NCI-H1417 treated with DMSO at 0.1 percent for 48 hours (cell line): ENCODE data around the gene NDUFS6.
"Not testable (repeated sequence)": the region's sequence is repeated elsewhere in the genome, so short reads cannot be mapped to it uniquely, and the experiment has no call there.

Source experiments
- DNase-seq: peaks from one replicate; lab custom pipeline; 2025; lab: John Stamatoyannopoulos, UW

NDUFS6 gene

GRCh38 chr5:1798589-1798988, 2.6 kb upstream of the NDUFS6 start:
- DNase-seq, result not testable (repeated sequence)

GRCh38 chr5:1799110-1799601, 2.1 kb upstream of the NDUFS6 start:
- no peak for DNase-seq

GRCh38 chr5:1799602-1800471, 1.4 kb upstream of the NDUFS6 start, which contains the start of gene MRPL36:
Gene MRPL36, minus strand, starts transcription at chr5:1799837. Its CDS starts 902 bp downstream, at chr5:1798935.
- DNase-seq, result peak; percentile 84

GRCh38 chr5:1800472-1801221, 560 bp upstream of the NDUFS6 start:
- no peak for DNase-seq

- DNase-seq, result no peak
Observed at GRCh38 chr5:1801967-1802295, 724 bp downstream of the NDUFS6 start.

- no peak for DNase-seq
Observed at GRCh38 chr5:1803192-1803591, 2.0 kb downstream of the NDUFS6 start.

GRCh38 chr5:1804001-1804690, 2.9 kb downstream of the NDUFS6 start:
- DNase-seq, result no peak

GRCh38 chr5:1805326-1805725, 4.1 kb downstream of the NDUFS6 start:
- DNase-seq, result no peak

GRCh38 chr5:1805736-1806135, 4.5 kb downstream of the NDUFS6 start:
- no peak for DNase-seq

GRCh38 chr5:1806199-1806598, 5.0 kb downstream of the NDUFS6 start:
- no peak for DNase-seq

GRCh38 chr5:1806974-1807373, 5.8 kb downstream of the NDUFS6 start:
- no peak for DNase-seq

- no peak for DNase-seq
Observed at GRCh38 chr5:1807451-1808185, 6.4 kb downstream of the NDUFS6 start.

GRCh38 chr5:1808439-1808838, 7.2 kb downstream of the NDUFS6 start:
- DNase-seq, result no peak

- no peak for DNase-seq
Observed at GRCh38 chr5:1809416-1810035, 8.3 kb downstream of the NDUFS6 start.

- DNase-seq, result no peak
Observed at GRCh38 chr5:1810581-1811101, 9.4 kb downstream of the NDUFS6 start.

GRCh38 chr5:1814183-1815020, 13.2 kb downstream of the NDUFS6 start:
- DNase-seq, result no peak

GRCh38 chr5:1815071-1815786, 14.0 kb downstream of the NDUFS6 start:
- DNase-seq, result no peak

- DNase-seq, result no peak
Observed at GRCh38 chr5:1815881-1816292, 14.7 kb downstream of the NDUFS6 start.

GRCh38 chr5:1816495-1817089, 15.4 kb downstream of the NDUFS6 start:
- DNase-seq, result not testable (repeated sequence)
